Fibroblast of lung (primary cell): ENCODE data around the gene MEI1.

Source experiments
- CTCF ChIP-seq, 2 donors: IDR thresholded peaks in 1 of 2; conservative IDR thresholded peaks in 1 of 2; 1 replicate in 1 of 2; 2 replicates in 1 of 2; pipeline ENCODE4 v1.5.1; 2011 to 2012; ENCODE audit warnings: low read length in 2 of 2, control low read depth in 1 of 2, inconsistent platforms in 1 of 2, low read depth in 1 of 2, mild to moderate bottlenecking in 1 of 2
- EZH2 ChIP-seq: IDR thresholded peaks from 2 replicates; pipeline ENCODE4 v1.5.1; 2012; ENCODE audit warnings: low read length, control low read depth, mild to moderate bottlenecking; ENCODE audit errors: missing control alignments

DNA sequence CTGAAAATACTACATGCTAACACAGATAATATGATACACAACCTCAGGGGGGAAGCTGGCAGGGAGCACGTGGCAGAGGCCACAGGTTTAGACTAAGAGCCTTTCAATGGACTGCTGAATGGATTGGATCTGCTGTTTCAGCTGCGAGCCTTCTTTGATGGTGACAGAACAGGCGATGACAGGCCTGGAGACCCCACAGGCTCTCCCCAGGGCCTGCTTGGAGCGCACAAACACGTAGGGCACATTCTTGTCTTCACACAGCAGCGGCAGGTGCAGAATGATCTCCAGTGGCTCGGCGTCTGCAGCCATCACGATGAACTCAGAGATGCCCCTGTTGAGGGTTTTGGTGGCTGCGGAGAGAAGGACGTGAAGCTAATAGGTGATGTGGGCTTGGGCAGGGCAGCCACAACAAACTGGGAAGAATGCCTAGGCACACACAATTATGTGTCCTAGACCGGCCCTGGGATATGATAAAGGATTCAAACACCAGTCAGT is 24.4 kb upstream of the MEI1 start:
- no peak for TF ChIP-seq CTCF (conservative IDR thresholded peaks at IDR 0.05 in 1 of 2, IDR thresholded peaks at IDR 0.05 in 1 of 2; ENCODE audit: low read depth in 1 of 2, low read length in 2 of 2)
- TF ChIP-seq EZH2 = no peak
